ENCODE data around the gene PAK2. TPM values are rescaled to one million over a fixed set of nuclear protein-coding genes. Genes with fewer than 3 reads are reported as not detected.
"Not testable (repeated sequence)": the region's sequence is repeated elsewhere in the genome, so short reads cannot be mapped to it uniquely, and the experiment has no call there.

The PAK2 gene
- total and polyA plus RNA-seq, 2 of the 4 experiments (the other 2 are of a cell fraction), result 31.8 to 36.0 TPM

GRCh38 chr3:196844235-196845219, 104.9 kb downstream of the PAK2 start:
- DNase-seq; H3K4me2 ChIP-seq (ENCODE audit: low read depth, low read length); H3K79me1 ChIP-seq (ENCODE audit: low read depth in 1 of 2, low read length in 2 of 2); H3K14ac ChIP-seq (replicated peaks; ENCODE audit: low read depth, low read length); H3K27ac ChIP-seq (ENCODE audit: insufficient read depth, low read length); H3K27me3 ChIP-seq (ENCODE audit: control insufficient read depth, insufficient read depth, low read length); dilution Hi-C loops (cut with HindIII; ENCODE audit: low sequenced_read_pairs, unreplicated experiment); H3K56ac ChIP-seq (ENCODE audit: extremely low read depth, insufficient read depth, low read length); H2BK120ac ChIP-seq (ENCODE audit: low read depth, low read length); in situ Hi-C loops (cut with MboI; ENCODE audit: low sequenced_read_pairs); POLR2A ChIA-PET (ENCODE audit: unreplicated experiment); H3K36me3 ChIP-seq (ENCODE audit: control insufficient read depth, insufficient read depth, low read length); H2AFZ ChIP-seq (replicated peaks; ENCODE audit: low read length, poor library complexity); H2BK15ac ChIP-seq (ENCODE audit: low read depth, low read length); H3K23ac ChIP-seq (ENCODE audit: low read depth, low read length); H3K9me3 ChIP-seq (ENCODE audit: control insufficient read depth, insufficient read depth, low read length); H3K9me1 ChIP-seq (ENCODE audit: insufficient read depth, low read length); intact Hi-C loops (cut with micrococcal nuclease); H2BK5ac ChIP-seq (ENCODE audit: low read depth, low read length, poor library complexity, severe bottlenecking); BruUV-seq (replicated peaks); H4K91ac ChIP-seq (ENCODE audit: insufficient read depth, low read depth, low read length); H3K18ac ChIP-seq (ENCODE audit: low read depth, low read length); H2BK20ac ChIP-seq (ENCODE audit: low read depth, low read length); H4K5ac ChIP-seq (ENCODE audit: low read depth, low read length); H2AK9ac ChIP-seq (replicated peaks; ENCODE audit: low read depth, low read length, poor library complexity); H3K4me1 ChIP-seq (ENCODE audit: control insufficient read depth, insufficient read depth, low read length); H3K4me3 ChIP-seq (ENCODE audit: insufficient read depth, low read depth, low read length); H3K9ac ChIP-seq (ENCODE audit: low read depth, low read length); H4K8ac ChIP-seq (ENCODE audit: low read depth in 2 of 2, low read length in 2 of 2); ATAC-seq (ENCODE audit: low read depth); H4K20me1 ChIP-seq (ENCODE audit: insufficient read depth, low read length); H3K4ac ChIP-seq (ENCODE audit: low read depth, low read length); CTCF ChIA-PET; H2AK5ac ChIP-seq (ENCODE audit: low read depth, low read length): not testable (repeated sequence)
- 97% methylated on average over 5 of the region's 22 CpGs; no CpG with 5 or more reads in 1 of the 2 experiments for WGBS, 2 experiments (ENCODE audit: extremely low coverage in 2 of 2, insufficient read length in 1 of 2)

- H3K4me3 ChIP-seq (ENCODE audit: insufficient read depth, low read depth, low read length); H3K4me1 ChIP-seq (ENCODE audit: control insufficient read depth, insufficient read depth, low read length); H3K18ac ChIP-seq (ENCODE audit: low read depth, low read length); H3K27me3 ChIP-seq (ENCODE audit: control insufficient read depth, insufficient read depth, low read length); H3K4me2 ChIP-seq (ENCODE audit: low read depth, low read length); H2AK9ac ChIP-seq (replicated peaks; ENCODE audit: low read depth, low read length, poor library complexity); H2BK20ac ChIP-seq (ENCODE audit: low read depth, low read length); H3K27ac ChIP-seq (ENCODE audit: insufficient read depth, low read length); H2AK5ac ChIP-seq (ENCODE audit: low read depth, low read length); H2BK15ac ChIP-seq (ENCODE audit: low read depth, low read length); BruUV-seq (replicated peaks); H3K14ac ChIP-seq (replicated peaks; ENCODE audit: low read depth, low read length); intact Hi-C loops (cut with micrococcal nuclease); H2BK5ac ChIP-seq (ENCODE audit: low read depth, low read length, poor library complexity, severe bottlenecking); CTCF ChIA-PET; ATAC-seq (ENCODE audit: low read depth); H2BK120ac ChIP-seq (ENCODE audit: low read depth, low read length); POLR2A ChIA-PET (ENCODE audit: unreplicated experiment); H3K9me3 ChIP-seq (ENCODE audit: control insufficient read depth, insufficient read depth, low read length); H3K9ac ChIP-seq (ENCODE audit: low read depth, low read length); H3K79me1 ChIP-seq (ENCODE audit: low read depth in 1 of 2, low read length in 2 of 2); H3K36me3 ChIP-seq (ENCODE audit: control insufficient read depth, insufficient read depth, low read length); DNase-seq; H3K23ac ChIP-seq (ENCODE audit: low read depth, low read length); H3K4ac ChIP-seq (ENCODE audit: low read depth, low read length); H4K5ac ChIP-seq (ENCODE audit: low read depth, low read length); dilution Hi-C loops (cut with HindIII; ENCODE audit: low sequenced_read_pairs, unreplicated experiment); H4K91ac ChIP-seq (ENCODE audit: insufficient read depth, low read depth, low read length); H3K9me1 ChIP-seq (ENCODE audit: insufficient read depth, low read length); H2AFZ ChIP-seq (replicated peaks; ENCODE audit: low read length, poor library complexity); H3K56ac ChIP-seq (ENCODE audit: extremely low read depth, insufficient read depth, low read length); in situ Hi-C loops (cut with MboI; ENCODE audit: low sequenced_read_pairs); H4K20me1 ChIP-seq (ENCODE audit: insufficient read depth, low read length); H4K8ac ChIP-seq (ENCODE audit: low read depth in 2 of 2, low read length in 2 of 2): not testable (repeated sequence)
- WGBS, 2 experiments (ENCODE audit: extremely low coverage in 2 of 2, insufficient read length in 1 of 2), result no CpG with 5 or more reads among the region's 4 CpGs
Observed at GRCh38 chr3:196848375-196848774, 108.7 kb downstream of the PAK2 start.
